Tibial nerve (tissue), 4 donors: Measurements from ENCODE around the gene PPP2R2C.

Experiments
- EP300 ChIP-seq, 2 donors: sonication (generic); formaldehyde crosslinking; IDR thresholded peaks; one replicate each; pipeline ENCODE4 v1.6.1; 2017; ENCODE audit warnings: antibody characterized with exemption in 2 of 2, mild to moderate bottlenecking in 1 of 2
- POLR2A ChIP-seq, 2 donors: fragments of 450-650 bp; IDR thresholded peaks; one replicate each; pipeline ENCODE4 v1.6.1; 2017; ENCODE audit warnings: antibody characterized with exemption in 2 of 2, mild to moderate bottlenecking in 2 of 2, moderate library complexity in 2 of 2
- TF ChIP-seq, protein P1 (sequence below), 5 experiments: fragments of 200-600 bp in 3 of 5; fragments of 450-650 bp in 2 of 5; sonication (generic) in 3 of 5; IDR thresholded peaks; one replicate each; pipeline ENCODE4 v1.5.1; 2016 to 2019; ENCODE audit warnings: antibody characterized with exemption in 5 of 5, mild to moderate bottlenecking in 3 of 5, moderate library complexity in 2 of 5

GRCh38 chr4:6290256-6290655 is 182.2 kb downstream of the PPP2R2C start:
- TF ChIP-seq, protein P1, sequence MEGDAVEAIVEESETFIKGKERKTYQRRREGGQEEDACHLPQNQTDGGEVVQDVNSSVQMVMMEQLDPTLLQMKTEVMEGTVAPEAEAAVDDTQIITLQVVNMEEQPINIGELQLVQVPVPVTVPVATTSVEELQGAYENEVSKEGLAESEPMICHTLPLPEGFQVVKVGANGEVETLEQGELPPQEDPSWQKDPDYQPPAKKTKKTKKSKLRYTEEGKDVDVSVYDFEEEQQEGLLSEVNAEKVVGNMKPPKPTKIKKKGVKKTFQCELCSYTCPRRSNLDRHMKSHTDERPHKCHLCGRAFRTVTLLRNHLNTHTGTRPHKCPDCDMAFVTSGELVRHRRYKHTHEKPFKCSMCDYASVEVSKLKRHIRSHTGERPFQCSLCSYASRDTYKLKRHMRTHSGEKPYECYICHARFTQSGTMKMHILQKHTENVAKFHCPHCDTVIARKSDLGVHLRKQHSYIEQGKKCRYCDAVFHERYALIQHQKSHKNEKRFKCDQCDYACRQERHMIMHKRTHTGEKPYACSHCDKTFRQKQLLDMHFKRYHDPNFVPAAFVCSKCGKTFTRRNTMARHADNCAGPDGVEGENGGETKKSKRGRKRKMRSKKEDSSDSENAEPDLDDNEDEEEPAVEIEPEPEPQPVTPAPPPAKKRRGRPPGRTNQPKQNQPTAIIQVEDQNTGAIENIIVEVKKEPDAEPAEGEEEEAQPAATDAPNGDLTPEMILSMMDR (IDR thresholded peaks at IDR 0.05), result no peak
- TF ChIP-seq POLR2A (IDR thresholded peaks at IDR 0.05), result no peak
- TF ChIP-seq EP300 (IDR thresholded peaks at IDR 0.05), result no peak
